Smooth muscle cell (in vitro differentiated cells): Measurements from ENCODE around the gene FUT9. TPM values are rescaled to one million over a fixed set of nuclear protein-coding genes. Genes with fewer than 3 reads are reported as not detected.

Source experiments
- DNase-seq: peaks from one replicate; lab custom pipeline; 2025; ENCODE audit not compliant: unreplicated experiment; lab: John Stamatoyannopoulos, UW
- H2AFZ ChIP-seq: fragments of 200-600 bp; sonication (generic); 2 replicates; pipeline ENCODE4 v1.6.0; 2016; ENCODE audit warnings: antibody characterized with exemption, low read depth, mild to moderate bottlenecking
- H3F3A ChIP-seq: fragments of 200-600 bp; sonication (generic); 2 replicates; pipeline ENCODE4 v1.6.0; 2017; ENCODE audit warnings: antibody characterized with exemption, low read depth
- H3K27ac ChIP-seq: fragments of 200-600 bp; sonication (generic); 2 replicates; pipeline ENCODE4 v1.5.1; 2016; ENCODE audit warnings: low read depth, mild to moderate bottlenecking
- H3K27me3 ChIP-seq: fragments of 200-600 bp; sonication (generic); 2 replicates; pipeline ENCODE4 v1.6.1; 2016; ENCODE audit warnings: low read depth, mild to moderate bottlenecking
- H3K36me3 ChIP-seq: fragments of 200-600 bp; sonication (generic); 2 replicates; pipeline ENCODE4 v1.5.1; 2016; ENCODE audit warnings: low read depth
- H3K4me1 ChIP-seq: fragments of 200-600 bp; sonication (generic); 2 replicates; pipeline ENCODE4 v1.5.1; 2016; ENCODE audit warnings: low read depth
- H3K4me2 ChIP-seq: fragments of 200-600 bp; sonication (generic); 2 replicates; pipeline ENCODE4 v1.6.0; 2016; ENCODE audit warnings: mild to moderate bottlenecking
- H3K4me3 ChIP-seq: fragments of 200-600 bp; sonication (generic); 2 replicates; pipeline ENCODE4 v1.5.1; 2016; ENCODE audit warnings: mild to moderate bottlenecking
- H3K79me2 ChIP-seq: fragments of 200-600 bp; sonication (generic); 2 replicates; pipeline ENCODE4 v1.6.0; 2016; ENCODE audit warnings: low read depth, mild to moderate bottlenecking
- H3K9ac ChIP-seq: fragments of 200-600 bp; sonication (generic); 2 replicates; pipeline ENCODE4 v1.6.0; 2016; ENCODE audit warnings: low read depth
- H3K9me3 ChIP-seq: fragments of 200-600 bp; sonication (generic); replicated peaks from 2 replicates; pipeline ENCODE4 v1.5.1; 2016; ENCODE audit warnings: low read depth
- H4K20me1 ChIP-seq: fragments of 200-600 bp; sonication (generic); 2 replicates; pipeline ENCODE4 v1.6.0; 2016; ENCODE audit warnings: low read depth
- CTCF ChIP-seq: fragments of 200-600 bp; sonication (generic); IDR thresholded peaks from 2 replicates; pipeline ENCODE4 v1.5.1; 2017; ENCODE audit warnings: borderline replicate concordance, mild to moderate bottlenecking, antibody characterized with exemption; ENCODE audit not compliant: insufficient read depth, poor library complexity, severe bottlenecking
- WGBS: methylation state at CpG from one replicate; pipeline ENCODE4 v1.1.7; 2016; ENCODE audit warnings: low lambda C conversion rate; 5-methylcytosine and 5-hydroxymethylcytosine counted together
- polyA plus RNA-seq: library from polyadenylated mRNA; unstranded; fragments of >200 nt; fragmentation: Nextera tagmentation; extraction: Ambion mirVana; gene quantifications from 2 replicates; pipeline ENCODE4 v1.2.1, GENCODE V29; 2016
- total RNA-seq: library from RNA; depleted of rRNA; stranded (reverse); fragments of >200 nt; gene quantifications from 2 replicates; pipeline ENCODE4 v1.2.3, GENCODE V29; 2014

FUT9 gene
- total and polyA plus RNA-seq, 2 experiments from 2014 or later = 0.04 TPM; not detected in 1

GRCh38 chr6:96060249-96060648 is 44.5 kb downstream of the FUT9 start:
- TF ChIP-seq CTCF = no peak
- H4K20me1 ChIP-seq = no peaks in the 10 kb centered on the region
- WGBS = 89% methylated on average over 2 of the region's 2 CpGs

GRCh38 chr6:96065213-96065612 is 49.4 kb downstream of the FUT9 start:
- Histone ChIP-seq H3K4me3 (no peak overlapping the region), H3K9me3 (no peaks in the 10 kb centered on the region), H3F3A (no peaks in the 10 kb centered on the region), H3K27me3 (no peaks in the 10 kb centered on the region), H3K9ac (no peak overlapping the region), H3K4me1 (no peaks in the 10 kb centered on the region), H3K79me2 (no peaks in the 10 kb centered on the region), H3K27ac (no peak overlapping the region), H3K36me3 (no peaks in the 10 kb centered on the region), H4K20me1 (no peaks in the 10 kb centered on the region), H2AFZ (no peak overlapping the region), H3K4me2 (no peak overlapping the region)
- 82% methylated on average over 2 of the region's 2 CpGs for WGBS
- no peak for TF ChIP-seq CTCF
- no peak for DNase-seq

More at GRCh38 chr6:96060249-96060648, 44.5 kb downstream of the FUT9 start:
- Histone ChIP-seq H3F3A (no peaks in the 10 kb centered on the region), H3K27me3 (no peaks in the 10 kb centered on the region), H3K27ac (no peak overlapping the region), H3K4me2 (no peak overlapping the region), H3K79me2 (no peaks in the 10 kb centered on the region), H3K4me3 (no peak overlapping the region), H3K4me1 (no peaks in the 10 kb centered on the region), H3K9me3 (no peaks in the 10 kb centered on the region), H3K36me3 (no peaks in the 10 kb centered on the region), H2AFZ (no peak overlapping the region), H3K9ac (no peak overlapping the region)
- no peak for DNase-seq

- H3K4me2 ChIP-seq = no peak overlapping the region
Measured at GRCh38 chr6:96066376-96066775, 50.6 kb downstream of the FUT9 start.

More at GRCh38 chr6:96066376-96066775, 50.6 kb downstream of the FUT9 start:
- TF ChIP-seq CTCF = no peak
- Histone ChIP-seq H3K27ac (no peak overlapping the region), H3K4me1 (no peaks in the 10 kb centered on the region), H4K20me1 (no peaks in the 10 kb centered on the region), H3K27me3 (no peaks in the 10 kb centered on the region), H3F3A (no peaks in the 10 kb centered on the region), H2AFZ (no peak overlapping the region), H3K9me3 (no peaks in the 10 kb centered on the region), H3K9ac (no peak overlapping the region), H3K36me3 (no peaks in the 10 kb centered on the region), H3K4me3 (no peak overlapping the region), H3K79me2 (no peaks in the 10 kb centered on the region)
- 76% methylated on average over 1 of the region's 1 CpG for WGBS
- DNase-seq = no peak
